Activated CD4-positive, alpha-beta T cell treated with anti-CD3 and anti-CD28 coated beads for 36 hours (primary cell): ENCODE results near the gene VSX2. TPM values are rescaled to one million over a fixed set of nuclear protein-coding genes. Genes with fewer than 3 reads are reported as not detected.
A peak's percentile ranks its signal among the peaks of the same experiment; 100 is the strongest.

ENCODE experiments used
- ATAC-seq: fragments of 200-7000 bp; cut with Tn5 transposase; one replicate; pipeline ENCODE4 v1.10.0; 2021; ENCODE audit warnings: mild to moderate bottlenecking, moderate library complexity
- CTCF ChIA-PET: fragments of 350-600 bp; sonication (Branson Sonifier 250); formaldehyde crosslinking; loops from one replicate; lab custom pipeline; 2021; ENCODE audit warnings: antibody characterized with exemption; lab: Charles Lee
- POLR2A ChIA-PET: fragments of 350-600 bp; sonication (Branson Sonifier 250); formaldehyde crosslinking; loops from one replicate; lab custom pipeline; 2021; ENCODE audit warnings: antibody characterized with exemption, inconsistent platforms; lab: Charles Lee
- DNase-seq: peaks from one replicate; pipeline ENCODE4 v3.0.0-alpha.2; 2020
- H3K27ac Mint-ChIP-seq: one replicate; pipeline ENCODE4 v1.8.0; 2021; ENCODE audit warnings: mixed read lengths
- H3K27me3 Mint-ChIP-seq: one replicate; pipeline ENCODE4 v1.8.0; 2021; ENCODE audit warnings: mixed read lengths
- H3K36me3 Mint-ChIP-seq: one replicate; pipeline ENCODE4 v1.8.0; 2021; ENCODE audit warnings: low read depth, mixed read lengths
- H3K4me1 Mint-ChIP-seq: one replicate; pipeline ENCODE4 v1.8.0; 2021; ENCODE audit warnings: mixed read lengths
- H3K4me3 Mint-ChIP-seq: one replicate; pipeline ENCODE4 v1.8.0; 2021; ENCODE audit warnings: mild to moderate bottlenecking, moderate library complexity, mixed read lengths
- H3K9me3 Mint-ChIP-seq: one replicate; pipeline ENCODE4 v1.8.0; 2021; ENCODE audit warnings: low read depth, mixed read lengths
- intact Hi-C, 2 experiments: fragments of 100-400 bp; cut with DNase I in 1 of 2; cut with micrococcal nuclease in 1 of 2; formaldehyde crosslinking; loops; one replicate each; pipeline versions ENCODE4 v1.14.2 to v1.15.1; 2022 to 2024; cut with DNase I, micrococcal nuclease
- total RNA-seq, 2 experiments: library from RNA; stranded (reverse); gene quantifications; one replicate each; pipeline ENCODE4 v1.2.3, GENCODE V29; 2021

Gene VSX2
- total RNA-seq, 2 experiments from 2014 or later = not detected

DNA sequence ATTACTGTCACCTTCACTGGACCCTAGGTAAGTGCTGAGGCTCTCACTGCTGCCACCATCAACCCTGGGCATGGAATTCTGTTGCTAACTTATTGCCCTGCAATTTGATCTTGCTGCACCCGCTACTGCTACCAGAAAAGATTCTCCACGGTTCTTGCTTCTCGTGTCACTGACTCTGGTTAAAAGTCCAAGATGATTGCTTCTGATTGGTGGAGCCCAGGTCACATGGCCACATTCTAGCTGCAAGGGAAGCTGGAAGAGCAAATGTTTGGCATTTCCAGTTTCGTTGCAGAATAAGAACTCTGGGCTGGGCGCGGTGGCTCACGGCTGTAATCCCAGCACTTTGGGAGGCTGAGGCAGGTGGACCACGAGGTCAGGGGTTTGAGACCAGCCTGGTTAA lies 7.5 kb upstream of the VSX2 start:
- ChIA-PET CTCF (interaction anchor here (0.7 to 1.4 kb wide), 2 partner anchors 13 to 20 kb away, joined by 3 to 4 read pairs; no protein-coding TSS in a partner anchor), POLR2A (no interaction called here)
- Mint-ChIP-seq H3K9me3 (peaks cover 5% of the 10 kb centered on the region), H3K36me3 (no peaks in the 10 kb centered on the region), H3K4me3 (no peak overlapping the region), H3K4me1 (no peaks in the 10 kb centered on the region), H3K27me3 (peaks cover 17% of the 10 kb centered on the region), H3K27ac (no peak overlapping the region)
- no peak for DNase-seq
- intact Hi-C loops = no loop called here
- ATAC-seq = no peak

DNA sequence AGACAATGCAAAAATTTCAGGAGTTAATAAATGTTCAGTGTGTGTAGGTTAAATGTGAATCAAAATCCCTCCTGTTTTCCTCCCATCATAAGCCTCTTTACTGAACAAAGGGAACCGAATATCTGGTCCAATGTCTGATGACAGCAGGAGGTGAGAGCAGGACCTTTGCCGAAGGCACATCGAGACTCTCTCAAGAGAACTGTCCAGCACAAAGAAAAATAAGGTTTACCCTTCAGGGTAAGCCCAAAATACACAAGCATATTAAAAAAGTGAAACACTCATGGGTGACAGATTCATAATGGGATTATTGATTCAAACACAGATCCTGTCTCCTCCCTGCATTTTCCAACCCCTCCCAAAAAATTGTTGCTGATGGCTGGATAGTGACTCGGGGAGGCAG lies 4.2 kb upstream of the VSX2 start:
- DNase-seq (no peak), ATAC-seq (no peak)
- Mint-ChIP-seq H3K27me3 (peaks cover 27% of the 10 kb centered on the region), H3K36me3 (no peaks in the 10 kb centered on the region), H3K9me3 (peaks cover 5% of the 10 kb centered on the region), H3K27ac (no peak overlapping the region), H3K4me1 (no peaks in the 10 kb centered on the region), H3K4me3 (no peak overlapping the region)
- CTCF ChIA-PET = interaction anchor here (0.7 kb wide), 1 partner anchor 1309 kb away, joined by 3 read pairs; no protein-coding TSS in a partner anchor
- POLR2A ChIA-PET = no interaction called here
- intact Hi-C loops = no loop called here

DNA sequence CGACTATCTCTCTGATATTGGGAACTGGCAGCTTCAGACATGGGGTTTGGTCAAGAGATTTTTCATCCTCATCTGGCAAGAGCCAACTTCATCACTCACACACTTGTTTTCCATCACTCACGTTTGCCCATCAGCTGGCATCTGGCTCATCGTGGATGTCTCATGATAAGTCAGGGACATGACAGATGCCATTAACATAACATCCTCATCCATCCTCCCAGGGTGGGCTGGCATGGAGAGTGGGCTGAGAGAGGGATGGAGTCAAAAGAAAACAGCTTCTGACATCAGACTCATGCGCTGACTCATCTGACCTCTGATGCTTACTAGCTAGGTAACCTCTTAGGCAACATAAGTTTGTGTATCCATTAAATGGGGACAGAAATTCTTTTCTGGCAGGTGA lies 1.8 kb upstream of the VSX2 start:
- POLR2A ChIA-PET = interaction anchor here (0.6 kb wide), 1 partner anchor 713 kb away, joined by 3 read pairs; no protein-coding TSS in a partner anchor
- peaks cover under 1% of the 10 kb centered on the region for H3K9me3 Mint-ChIP-seq
- intact Hi-C loops = no loop called here
- H3K36me3 Mint-ChIP-seq = no peaks in the 10 kb centered on the region
- peak; percentile 53 for ATAC-seq
- H3K4me1 Mint-ChIP-seq = peaks cover 15% of the 10 kb centered on the region
- CTCF ChIA-PET = interaction anchor here (1.2 kb wide), 1 partner anchor 11 kb away, joined by 3 read pairs; no protein-coding TSS in a partner anchor
- DNase-seq = no peak
- peaks cover 41% of the 10 kb centered on the region for H3K27me3 Mint-ChIP-seq
- no peak overlapping the region for H3K27ac Mint-ChIP-seq
- no peak overlapping the region for H3K4me3 Mint-ChIP-seq

DNA sequence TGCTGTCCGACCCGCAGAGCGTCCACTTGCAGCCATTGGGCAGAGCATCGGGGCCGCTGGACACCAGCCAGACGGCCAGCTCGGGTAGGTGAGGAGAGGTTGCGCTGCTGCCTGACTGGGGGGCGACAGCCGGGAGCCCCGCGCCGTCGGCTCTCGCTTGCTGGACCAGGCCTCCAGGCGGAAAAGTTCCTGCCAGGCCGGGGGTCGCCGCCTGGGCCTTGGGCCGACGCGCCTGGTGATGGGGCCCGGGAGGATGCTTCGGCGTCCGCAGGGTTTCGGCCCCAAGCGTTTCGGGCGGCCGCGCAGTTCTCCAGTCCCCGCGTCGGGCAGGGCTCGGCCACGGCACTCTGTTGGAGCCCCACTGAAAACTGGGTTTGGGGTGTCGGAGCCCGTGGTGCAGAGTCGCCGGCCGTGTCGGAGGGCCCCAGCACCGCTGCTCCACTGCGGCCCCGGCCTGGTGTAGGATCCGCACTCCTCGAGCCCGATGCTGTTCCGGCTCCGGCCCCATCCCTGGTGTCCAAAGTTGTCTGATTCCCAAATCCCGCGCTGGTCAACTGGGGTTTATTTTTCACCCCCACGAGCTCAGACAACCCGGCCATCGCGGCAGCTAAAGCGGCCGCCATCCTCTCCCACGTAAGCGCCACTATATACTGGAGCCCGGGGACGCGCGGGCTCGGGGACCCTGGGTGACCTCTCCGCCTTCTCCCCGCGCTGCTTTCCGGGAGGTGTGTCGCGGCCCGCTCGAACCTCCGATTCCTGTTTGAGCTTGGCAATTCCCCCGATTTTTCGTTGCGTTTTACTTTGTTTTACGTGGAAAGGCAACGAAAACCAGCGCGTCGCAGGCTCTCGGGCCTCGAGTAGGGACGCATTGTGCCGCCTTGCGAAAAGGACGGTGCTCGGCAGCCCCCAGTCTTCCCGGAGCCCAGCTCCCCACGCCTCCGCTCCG lies 872 bp downstream of the VSX2 start:
- CTCF ChIA-PET = interaction anchor here (1.1 to 1.3 kb wide), 2 partner anchors 12 to 33 kb away, joined by 3 to 4 read pairs; no protein-coding TSS in a partner anchor
- ATAC-seq (peak; percentile 40), DNase-seq (no peak)
- Mint-ChIP-seq H3K4me3 (peak overlapping the region; percentile 36), H3K27me3 (peaks cover 62% of the 10 kb centered on the region), H3K36me3 (no peaks in the 10 kb centered on the region), H3K9me3 (no peaks in the 10 kb centered on the region), H3K4me1 (peaks cover 15% of the 10 kb centered on the region), H3K27ac (no peak overlapping the region)
- POLR2A ChIA-PET = no interaction called here
- intact Hi-C loops = no loop called here

DNA sequence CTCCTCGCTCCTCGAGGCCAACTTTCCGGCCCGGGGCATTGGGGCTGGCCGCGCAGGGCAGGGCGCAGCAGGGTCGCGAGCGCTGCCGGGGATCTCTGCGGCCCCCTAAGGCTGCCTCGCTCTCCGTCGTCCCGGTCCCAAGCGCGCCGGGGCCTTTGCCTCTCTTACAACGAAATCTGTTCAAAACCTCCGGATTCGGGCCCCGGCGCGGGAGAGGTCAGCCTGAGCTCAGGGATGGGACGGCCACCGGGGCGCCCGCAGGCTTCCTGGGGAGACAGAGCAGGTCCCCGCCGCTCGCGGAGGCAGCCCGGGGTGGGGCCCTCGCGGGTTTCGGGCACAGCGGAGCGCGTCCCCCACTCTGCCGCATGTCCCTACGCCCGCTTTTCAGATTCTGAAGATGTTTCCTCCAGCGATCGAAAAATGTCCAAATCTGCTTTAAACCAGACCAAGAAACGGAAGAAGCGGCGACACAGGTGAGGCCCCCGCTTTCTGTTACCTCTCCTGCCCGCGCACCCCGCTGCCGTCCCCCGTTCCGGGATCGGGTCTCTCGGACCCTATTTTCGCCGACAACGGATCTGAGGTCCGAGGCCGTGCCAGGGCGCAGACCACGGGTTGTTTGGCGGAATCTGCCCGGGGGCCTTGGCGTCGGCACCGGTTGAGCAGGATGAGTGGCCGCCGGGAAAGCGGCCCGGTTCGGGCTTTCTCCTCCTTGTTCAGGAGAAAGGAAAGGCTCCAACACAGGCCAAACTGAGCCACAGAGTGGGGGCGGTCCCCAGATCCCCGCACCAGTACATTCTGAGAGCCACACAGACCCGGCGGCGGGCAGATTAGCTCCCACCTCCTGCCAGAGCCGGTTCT lies 1.8 kb downstream of the VSX2 start:
- ChIA-PET CTCF (interaction anchor here (1.0 to 1.3 kb wide), 4 partner anchors 11 to 47 kb away, joined by 3 to 4 read pairs (median 3); no protein-coding TSS in a partner anchor), POLR2A (no interaction called here)
- no peaks in the 10 kb centered on the region for H3K36me3 Mint-ChIP-seq
- peak overlapping the region; percentile 49 for H3K4me3 Mint-ChIP-seq
- peaks cover 15% of the 10 kb centered on the region for H3K4me1 Mint-ChIP-seq
- H3K27ac Mint-ChIP-seq = no peak overlapping the region
- H3K9me3 Mint-ChIP-seq = no peaks in the 10 kb centered on the region
- no peak for ATAC-seq
- H3K27me3 Mint-ChIP-seq = peaks cover 71% of the 10 kb centered on the region
- no peak for DNase-seq
- intact Hi-C loops = no loop called here

DNA sequence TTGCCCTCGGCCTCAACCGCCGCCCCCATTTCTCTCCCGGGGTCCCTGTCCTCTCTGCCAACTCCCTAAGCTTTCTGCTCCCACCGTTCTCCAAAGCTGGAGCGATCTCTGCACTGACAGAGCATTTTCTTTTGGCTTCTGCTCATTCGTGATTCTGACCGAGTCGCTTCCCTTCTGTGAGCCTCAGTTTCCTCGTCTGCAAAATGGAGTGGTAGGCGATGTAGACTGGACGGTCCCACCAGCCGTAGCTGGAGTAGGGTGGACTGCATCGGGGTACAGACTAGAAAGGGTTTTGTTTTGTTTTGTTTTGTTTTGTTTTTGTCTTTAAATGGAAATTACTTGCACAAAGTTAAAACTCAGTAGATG lies 2.4 kb downstream of the VSX2 start:
- Mint-ChIP-seq H3K4me3 (peak overlapping the region; percentile 49), H3K27me3 (peaks cover 77% of the 10 kb centered on the region), H3K9me3 (no peaks in the 10 kb centered on the region), H3K27ac (no peak overlapping the region), H3K36me3 (no peaks in the 10 kb centered on the region), H3K4me1 (peaks cover 15% of the 10 kb centered on the region)
- no peak for ATAC-seq
- ChIA-PET CTCF (interaction anchor here (0.5 to 1.3 kb wide), 5 partner anchors 10 to 48 kb away, joined by 3 to 4 read pairs (median 3); no protein-coding TSS in a partner anchor), POLR2A (interaction anchor here (0.6 kb wide), 1 partner anchor 688 kb away, joined by 4 read pairs; no protein-coding TSS in a partner anchor)
- intact Hi-C loops = no loop called here
- no peak for DNase-seq

DNA sequence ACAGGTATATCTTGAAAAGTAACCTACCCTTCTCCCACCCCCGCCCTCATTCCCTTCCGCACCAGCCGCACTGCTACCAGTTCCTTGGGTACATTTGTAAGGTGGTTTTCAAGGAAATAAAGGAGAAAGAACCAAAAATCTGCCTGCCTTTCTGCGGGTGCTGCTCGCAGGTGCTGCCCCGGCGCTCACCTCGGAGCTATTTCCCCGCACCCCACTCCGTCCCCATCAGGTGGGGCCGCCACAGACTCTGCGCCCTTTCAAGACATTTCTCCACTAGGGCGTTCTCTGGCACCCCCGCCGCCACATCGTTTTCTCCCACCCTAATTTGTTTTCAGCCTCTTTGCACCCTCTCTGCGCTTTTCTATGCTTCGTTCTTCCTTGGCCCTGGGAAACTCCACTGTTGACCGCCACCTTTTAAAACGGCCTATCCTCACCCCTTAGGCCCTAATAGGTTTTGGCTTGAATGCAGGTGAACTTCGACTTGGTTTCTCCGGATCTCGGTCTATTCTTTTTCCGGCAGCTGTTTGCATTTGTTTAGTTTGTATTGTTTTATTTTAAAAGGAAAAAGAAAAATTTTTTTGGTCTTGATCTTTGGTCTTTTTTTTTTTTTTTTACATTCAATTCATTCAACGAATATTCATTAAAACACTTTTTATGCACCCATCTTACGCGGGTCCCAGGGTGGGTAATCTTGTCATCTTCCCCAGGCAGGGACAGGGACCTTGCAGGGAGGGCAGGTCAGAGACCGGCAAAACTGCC lies 3.0 kb downstream of the VSX2 start:
- Mint-ChIP-seq H3K9me3 (no peaks in the 10 kb centered on the region), H3K36me3 (no peaks in the 10 kb centered on the region), H3K27ac (no peak overlapping the region), H3K4me3 (no peak overlapping the region), H3K4me1 (peaks cover 15% of the 10 kb centered on the region), H3K27me3 (peaks cover 80% of the 10 kb centered on the region)
- DNase-seq = no peak
- ATAC-seq = no peak
- POLR2A ChIA-PET = interaction anchor here (0.6 kb wide), 1 partner anchor 688 kb away, joined by 4 read pairs; no protein-coding TSS in a partner anchor
- intact Hi-C loops = no loop called here
- CTCF ChIA-PET = interaction anchor here (0.5 to 1.6 kb wide), 7 partner anchors 9 to 663 kb away, joined by 3 to 7 read pairs (median 3); no protein-coding TSS in a partner anchor

DNA sequence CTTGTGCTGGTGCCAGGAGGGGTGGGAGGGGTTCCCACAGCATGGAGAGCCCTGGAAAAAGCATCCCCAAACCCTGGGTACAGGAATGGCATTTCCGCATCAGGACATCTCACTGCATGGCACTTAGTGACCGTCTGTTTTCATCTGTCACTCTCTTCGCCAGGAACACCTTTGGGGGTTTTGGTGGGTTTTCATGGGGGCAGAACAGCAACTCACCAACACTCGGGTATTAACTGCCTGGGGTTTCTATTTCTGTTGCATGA lies 3.5 kb downstream of the VSX2 start:
- ChIA-PET CTCF (interaction anchor here (0.6 to 1.6 kb wide), 3 partner anchors 9 to 663 kb away, joined by 3 to 7 read pairs (median 3); no protein-coding TSS in a partner anchor), POLR2A (no interaction called here)
- Mint-ChIP-seq H3K27me3 (peaks cover 78% of the 10 kb centered on the region), H3K9me3 (no peaks in the 10 kb centered on the region), H3K4me3 (no peak overlapping the region), H3K4me1 (peaks cover 15% of the 10 kb centered on the region), H3K27ac (no peak overlapping the region), H3K36me3 (no peaks in the 10 kb centered on the region)
- no peak for ATAC-seq
- DNase-seq = no peak
- intact Hi-C loops = no loop called here

DNA sequence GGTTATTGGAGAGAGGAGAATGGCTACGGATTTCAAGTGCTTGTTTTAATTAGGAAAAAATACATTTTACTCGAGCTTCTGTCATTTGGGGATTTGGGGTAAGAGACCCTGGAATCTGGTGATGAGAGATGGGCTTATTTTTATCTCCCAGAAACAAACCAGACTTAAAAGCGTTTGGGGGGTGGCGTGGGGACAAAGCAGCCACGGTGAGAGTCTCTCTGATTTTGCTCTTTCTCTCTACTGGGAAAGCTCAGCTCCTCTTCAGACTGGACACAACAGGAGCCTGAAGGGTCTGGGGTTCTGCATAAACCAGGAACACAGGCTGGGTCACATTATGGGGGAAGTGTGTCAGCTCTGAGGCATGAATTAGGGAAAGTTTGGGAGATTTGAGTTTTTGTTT lies 3.8 kb downstream of the VSX2 start:
- ATAC-seq = no peak
- no peak overlapping the region for H3K4me3 Mint-ChIP-seq

DNA sequence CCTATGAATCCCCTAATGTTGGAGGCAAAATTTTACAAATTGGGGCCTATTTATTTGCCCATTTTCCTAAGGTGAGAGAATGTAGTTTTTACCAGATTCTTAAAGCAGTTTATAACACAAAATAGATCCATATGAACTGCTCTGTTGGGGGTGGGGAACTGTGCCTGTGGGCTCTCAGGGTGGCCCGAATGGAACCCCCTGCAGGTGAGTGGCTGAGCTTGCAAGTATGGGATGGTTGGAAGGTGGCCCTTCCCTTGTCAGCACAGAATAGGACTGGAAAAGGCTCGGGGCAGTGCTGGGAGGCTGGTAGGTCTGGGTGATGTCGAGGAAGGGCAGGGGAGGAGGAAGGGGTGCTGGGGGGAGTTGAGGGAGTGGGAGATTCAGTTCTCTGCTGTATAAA lies 4.9 kb downstream of the VSX2 start:
- ChIA-PET CTCF (interaction anchor here (0.8 kb wide), 1 partner anchor 26 kb away, joined by 3 read pairs; no protein-coding TSS in a partner anchor), POLR2A (no interaction called here)
- intact Hi-C loops = no loop called here
- Mint-ChIP-seq H3K4me1 (peaks cover 15% of the 10 kb centered on the region), H3K27me3 (peaks cover 69% of the 10 kb centered on the region), H3K27ac (no peak overlapping the region), H3K9me3 (no peaks in the 10 kb centered on the region), H3K4me3 (no peak overlapping the region), H3K36me3 (no peaks in the 10 kb centered on the region)
- no peak for ATAC-seq
- no peak for DNase-seq

More for the DNA sequence above, 3.8 kb downstream of the VSX2 start:
- no peaks in the 10 kb centered on the region for H3K9me3 Mint-ChIP-seq
- no peaks in the 10 kb centered on the region for H3K36me3 Mint-ChIP-seq
- no peak overlapping the region for H3K27ac Mint-ChIP-seq
- DNase-seq = no peak
- ChIA-PET POLR2A (no interaction called here), CTCF (interaction anchor here (0.6 to 1.6 kb wide), 4 partner anchors 8 to 663 kb away, joined by 3 to 7 read pairs (median 3); no protein-coding TSS in a partner anchor)
- peaks cover 75% of the 10 kb centered on the region for H3K27me3 Mint-ChIP-seq
- intact Hi-C loops = no loop called here
- H3K4me1 Mint-ChIP-seq = peaks cover 15% of the 10 kb centered on the region
